Panc1 (cell line): Measurements from ENCODE around the gene LAMTOR1. TPM values are rescaled to one million over a fixed set of nuclear protein-coding genes. Genes with fewer than 3 reads are reported as not detected.

Source experiments
- ATAC-seq: fragments of 200-7000 bp; cut with Tn5 transposase; 2 replicates; pipeline ENCODE4 v1.9.1; 2020; ENCODE audit warnings: mild to moderate bottlenecking, moderate library complexity
- BruUV-seq: library from RNA; stranded (reverse); fragments of 400-500 nt; replicated peaks from 2 replicates; lab custom pipeline; 2021; lab: Mats Ljungman, UMichigan
- CTCF ChIA-PET: fragments of 300-600 bp; sonication (Branson Sonifier 250); formaldehyde crosslinking; loops from one replicate; lab custom pipeline; 2022; ENCODE audit warnings: antibody characterized with exemption; lab: Charles Lee
- POLR2A ChIA-PET: fragments of 300-600 bp; sonication (Branson Sonifier 250); formaldehyde crosslinking; loops from one replicate; lab custom pipeline; 2022; ENCODE audit warnings: antibody characterized with exemption; lab: Charles Lee
- DNase-seq: peaks from one replicate; pipeline ENCODE4 v3.0.0-alpha.2; 2010; ENCODE audit warnings: low read depth, low spot score
- H3K27ac ChIP-seq: 2 replicates; pipeline ENCODE4 v1.5.1; 2011; ENCODE audit warnings: mild to moderate bottlenecking, low read length, inconsistent platforms
- H3K27me3 ChIP-seq: fragments of 200-500 bp; sonication (Bioruptor generic); 2 replicates; pipeline ENCODE4 v1.6.0; 2014; ENCODE audit warnings: low read length, inconsistent platforms; ENCODE audit not compliant: control insufficient read depth, insufficient read depth
- H3K36me3 ChIP-seq: fragments of 200-500 bp; sonication (Bioruptor generic); 2 replicates; pipeline ENCODE4 v1.5.1; 2014; ENCODE audit warnings: inconsistent platforms, mild to moderate bottlenecking, low read length, moderate library complexity; ENCODE audit not compliant: control insufficient read depth, insufficient read depth
- H3K4me1 ChIP-seq: 2 replicates; pipeline ENCODE4 v1.5.1; 2011; ENCODE audit warnings: inconsistent platforms, mild to moderate bottlenecking, low read length, moderate library complexity; ENCODE audit not compliant: control insufficient read depth, insufficient read depth
- H3K4me3 ChIP-seq, 2 experiments: 2 replicates each; pipeline ENCODE4 v1.5.1; 2011 to 2012; ENCODE audit warnings: low read depth in 2 of 2, low read length in 2 of 2, mild to moderate bottlenecking in 2 of 2, inconsistent platforms in 1 of 2, moderate library complexity in 1 of 2
- H3K9me3 ChIP-seq: fragments of 200-500 bp; sonication (Bioruptor generic); 2 replicates; pipeline ENCODE4 v1.5.1; 2014; ENCODE audit warnings: low read depth, mild to moderate bottlenecking, inconsistent platforms, low read length, moderate library complexity; ENCODE audit not compliant: control insufficient read depth, insufficient read depth
- POLR2AphosphoS5 ChIP-seq: IDR thresholded peaks from 2 replicates; pipeline ENCODE4 v1.6.1; 2012; ENCODE audit warnings: mild to moderate bottlenecking, low read depth, low read length, moderate library complexity
- SIN3A ChIP-seq: IDR thresholded peaks from 2 replicates; pipeline ENCODE4 v1.6.1; 2012; ENCODE audit warnings: low read depth, mild to moderate bottlenecking, low read length, moderate library complexity, borderline replicate concordance; ENCODE audit not compliant: insufficient read depth
- TCF7L2 ChIP-seq: IDR thresholded peaks from 2 replicates; pipeline ENCODE4 v1.6.1; 2011; ENCODE audit warnings: mild to moderate bottlenecking, low read depth, low read length, inconsistent platforms
- in situ Hi-C: cut with HindIII; loops from 2 replicates; pipeline ENCODE4 v1.10.0; 2016; ENCODE audit warnings: low sequenced_read_pairs, low pct_unique_long_range_greater_than_20kb
- intact Hi-C: fragments of 100-400 bp; cut with micrococcal nuclease; formaldehyde crosslinking; loops from one replicate; pipeline ENCODE4 v1.10.0; 2022; ENCODE audit not compliant: unreplicated experiment
- total RNA-seq: library from RNA; stranded (reverse); gene quantifications from one replicate; pipeline ENCODE4 v1.2.1, GENCODE V29; 2021; ENCODE audit not compliant: unreplicated experiment
- TF ChIP-seq, protein P1 (sequence below), 2 experiments: IDR thresholded peaks; 2 replicates each; pipeline ENCODE4 v1.6.1; 2011 to 2012; ENCODE audit warnings: low read depth in 2 of 2, control low read depth in 1 of 2, low read length in 1 of 2, mild to moderate bottlenecking in 1 of 2, moderate library complexity in 1 of 2; ENCODE audit not compliant: insufficient read depth in 1 of 2
- TF ChIP-seq, protein P2 (sequence below): fragments of 450-650 bp; IDR thresholded peaks from 2 replicates; pipeline ENCODE4 v1.5.1; 2017; ENCODE audit warnings: mild to moderate bottlenecking

Gene LAMTOR1
- total RNA-seq, 1 experiment from 2014 or later: 126 TPM

DNA sequence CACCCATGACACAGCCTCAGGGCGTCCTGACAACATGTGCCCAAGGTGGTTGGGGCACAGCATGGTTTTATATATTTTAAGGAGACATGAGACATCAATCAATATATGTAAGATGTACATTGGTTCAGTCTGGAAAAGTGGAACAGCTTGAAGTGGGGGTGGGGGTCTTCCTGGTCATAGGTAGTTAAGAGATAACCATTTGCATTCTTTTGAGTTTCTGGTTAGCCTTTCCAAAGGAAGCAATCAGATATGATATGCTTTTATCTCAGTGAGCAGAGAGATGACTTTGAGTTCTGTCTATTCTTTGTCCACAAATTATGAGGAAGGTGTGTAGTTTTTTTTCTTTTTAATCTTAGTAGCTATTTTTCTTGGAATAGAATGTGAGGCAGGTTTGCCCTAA, 19.5 kb upstream of the LAMTOR1 start:
- intact Hi-C loops: no loop called here
- ChIA-PET CTCF (no interaction called here), POLR2A (no interaction called here)
- no peak for TF ChIP-seq POLR2AphosphoS5
- no peaks in the 10 kb centered on the region for H3K4me1 ChIP-seq
- H3K36me3 ChIP-seq: no peaks in the 10 kb centered on the region
- DNase-seq: no peak
- no peak overlapping the region for H3K4me3 ChIP-seq
- 0 out of 2 replicates have a peak, but pooled peaks cover 3% of the 10 kb centered on the region for H3K9me3 ChIP-seq
- no peak overlapping the region for H3K27ac ChIP-seq
- no peak for ATAC-seq
- BruUV-seq: no TSS peak
- H3K27me3 ChIP-seq: peaks cover 2% of the 10 kb centered on the region; the same call in 1 of the 2 replicates
- in situ Hi-C loops: loop anchor here (10.0 kb wide), 1 partner anchor 532 kb away; no protein-coding TSS in a partner anchor

DNA sequence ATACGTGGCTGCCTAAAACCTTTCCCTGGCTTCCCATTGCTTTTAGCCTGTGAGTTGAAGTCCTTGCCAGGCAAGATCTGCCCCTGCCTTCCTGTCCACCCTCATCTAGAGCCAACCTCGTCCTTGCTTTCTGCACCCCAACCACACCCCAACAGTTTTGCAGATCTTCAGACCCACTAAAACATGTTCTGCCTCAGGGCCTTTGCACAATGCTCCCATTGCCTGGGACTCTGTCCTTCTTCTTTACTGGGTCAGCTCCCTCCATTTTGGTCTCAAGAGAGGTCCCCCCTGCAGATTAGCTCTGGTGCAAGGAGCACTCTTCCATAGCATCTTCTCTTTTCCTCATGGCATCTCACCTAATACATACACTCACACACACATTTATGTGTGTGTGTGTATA, 17.8 kb upstream of the LAMTOR1 start:
- no peak for DNase-seq
- in situ Hi-C loops (loop anchor here (10.0 kb wide), 1 partner anchor 534 kb away; no protein-coding TSS in a partner anchor), intact Hi-C loops (no loop called here)
- no peaks in the 10 kb centered on the region; the same call in 1 of the 2 replicates for H3K27me3 ChIP-seq
- no peaks in the 10 kb centered on the region for H3K9me3 ChIP-seq
- H3K4me1 ChIP-seq: no peaks in the 10 kb centered on the region
- H3K27ac ChIP-seq: no peak overlapping the region
- no peak for TF ChIP-seq SIN3A
- no peak for TF ChIP-seq POLR2AphosphoS5
- TF ChIP-seq, protein P1, sequence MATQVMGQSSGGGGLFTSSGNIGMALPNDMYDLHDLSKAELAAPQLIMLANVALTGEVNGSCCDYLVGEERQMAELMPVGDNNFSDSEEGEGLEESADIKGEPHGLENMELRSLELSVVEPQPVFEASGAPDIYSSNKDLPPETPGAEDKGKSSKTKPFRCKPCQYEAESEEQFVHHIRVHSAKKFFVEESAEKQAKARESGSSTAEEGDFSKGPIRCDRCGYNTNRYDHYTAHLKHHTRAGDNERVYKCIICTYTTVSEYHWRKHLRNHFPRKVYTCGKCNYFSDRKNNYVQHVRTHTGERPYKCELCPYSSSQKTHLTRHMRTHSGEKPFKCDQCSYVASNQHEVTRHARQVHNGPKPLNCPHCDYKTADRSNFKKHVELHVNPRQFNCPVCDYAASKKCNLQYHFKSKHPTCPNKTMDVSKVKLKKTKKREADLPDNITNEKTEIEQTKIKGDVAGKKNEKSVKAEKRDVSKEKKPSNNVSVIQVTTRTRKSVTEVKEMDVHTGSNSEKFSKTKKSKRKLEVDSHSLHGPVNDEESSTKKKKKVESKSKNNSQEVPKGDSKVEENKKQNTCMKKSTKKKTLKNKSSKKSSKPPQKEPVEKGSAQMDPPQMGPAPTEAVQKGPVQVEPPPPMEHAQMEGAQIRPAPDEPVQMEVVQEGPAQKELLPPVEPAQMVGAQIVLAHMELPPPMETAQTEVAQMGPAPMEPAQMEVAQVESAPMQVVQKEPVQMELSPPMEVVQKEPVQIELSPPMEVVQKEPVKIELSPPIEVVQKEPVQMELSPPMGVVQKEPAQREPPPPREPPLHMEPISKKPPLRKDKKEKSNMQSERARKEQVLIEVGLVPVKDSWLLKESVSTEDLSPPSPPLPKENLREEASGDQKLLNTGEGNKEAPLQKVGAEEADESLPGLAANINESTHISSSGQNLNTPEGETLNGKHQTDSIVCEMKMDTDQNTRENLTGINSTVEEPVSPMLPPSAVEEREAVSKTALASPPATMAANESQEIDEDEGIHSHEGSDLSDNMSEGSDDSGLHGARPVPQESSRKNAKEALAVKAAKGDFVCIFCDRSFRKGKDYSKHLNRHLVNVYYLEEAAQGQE (IDR thresholded peaks at IDR 0.05; ENCODE audit: insufficient read depth in 1 of 2, low read depth in 2 of 2, low read length in 1 of 2): no peak
- TF ChIP-seq, protein P2, sequence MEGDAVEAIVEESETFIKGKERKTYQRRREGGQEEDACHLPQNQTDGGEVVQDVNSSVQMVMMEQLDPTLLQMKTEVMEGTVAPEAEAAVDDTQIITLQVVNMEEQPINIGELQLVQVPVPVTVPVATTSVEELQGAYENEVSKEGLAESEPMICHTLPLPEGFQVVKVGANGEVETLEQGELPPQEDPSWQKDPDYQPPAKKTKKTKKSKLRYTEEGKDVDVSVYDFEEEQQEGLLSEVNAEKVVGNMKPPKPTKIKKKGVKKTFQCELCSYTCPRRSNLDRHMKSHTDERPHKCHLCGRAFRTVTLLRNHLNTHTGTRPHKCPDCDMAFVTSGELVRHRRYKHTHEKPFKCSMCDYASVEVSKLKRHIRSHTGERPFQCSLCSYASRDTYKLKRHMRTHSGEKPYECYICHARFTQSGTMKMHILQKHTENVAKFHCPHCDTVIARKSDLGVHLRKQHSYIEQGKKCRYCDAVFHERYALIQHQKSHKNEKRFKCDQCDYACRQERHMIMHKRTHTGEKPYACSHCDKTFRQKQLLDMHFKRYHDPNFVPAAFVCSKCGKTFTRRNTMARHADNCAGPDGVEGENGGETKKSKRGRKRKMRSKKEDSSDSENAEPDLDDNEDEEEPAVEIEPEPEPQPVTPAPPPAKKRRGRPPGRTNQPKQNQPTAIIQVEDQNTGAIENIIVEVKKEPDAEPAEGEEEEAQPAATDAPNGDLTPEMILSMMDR: no peak
- TF ChIP-seq TCF7L2: no peak
- H3K36me3 ChIP-seq: no peaks in the 10 kb centered on the region
- POLR2A ChIA-PET: no interaction called here
- CTCF ChIA-PET: no interaction called here
- ATAC-seq: no peak
- no peak overlapping the region for H3K4me3 ChIP-seq
- no TSS peak for BruUV-seq

DNA sequence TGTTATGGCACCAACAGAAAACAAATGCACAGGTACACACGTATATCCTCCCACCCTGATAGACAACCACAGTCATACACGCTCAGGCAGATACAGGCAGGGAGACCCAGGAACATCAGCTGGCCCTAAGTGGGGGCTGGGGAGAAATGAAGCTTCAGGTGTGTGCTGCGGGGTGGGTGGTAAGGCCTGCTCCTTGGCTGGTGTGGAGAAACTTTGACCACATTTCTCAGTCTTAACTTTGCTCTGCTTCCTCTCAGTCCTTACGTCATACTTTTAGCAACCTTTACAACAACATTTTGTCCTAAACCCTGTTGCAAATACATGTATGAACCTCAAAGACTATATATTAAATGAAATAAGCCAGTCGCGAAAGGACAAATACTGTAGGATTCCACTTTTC, 16.1 kb upstream of the LAMTOR1 start:
- ATAC-seq: no peak
- no TSS peak for BruUV-seq
- no peaks in the 10 kb centered on the region for H3K4me1 ChIP-seq
- in situ Hi-C loops (no loop called here), intact Hi-C loops (no loop called here)
- no peaks in the 10 kb centered on the region for H3K27me3 ChIP-seq
- POLR2A ChIA-PET: interaction anchor here (0.7 kb wide), 1 partner anchor 298 kb away, joined by 3 read pairs; no protein-coding TSS in a partner anchor
- no peak overlapping the region for H3K27ac ChIP-seq
- no peak for TF ChIP-seq TCF7L2
- TF ChIP-seq SIN3A: no peak
- TF ChIP-seq, protein P1 (IDR thresholded peaks at IDR 0.05; ENCODE audit: insufficient read depth in 1 of 2, low read depth in 2 of 2, low read length in 1 of 2): no peak
- TF ChIP-seq, protein P2: no peak
- no peak for TF ChIP-seq POLR2AphosphoS5
- no peak overlapping the region for H3K4me3 ChIP-seq
- CTCF ChIA-PET: interaction anchor here (0.6 to 0.9 kb wide), 3 partner anchors 17 to 338 kb away, joined by 5 to 10 read pairs (median 5); no protein-coding TSS in a partner anchor
- H3K36me3 ChIP-seq: no peaks in the 10 kb centered on the region
- H3K9me3 ChIP-seq: no peaks in the 10 kb centered on the region
- DNase-seq: no peak
